ENCODE measurements around the gene NFIB. TPM values are rescaled to one million over a fixed set of nuclear protein-coding genes. Genes with fewer than 3 reads are reported as not detected.

The NFIB gene
- total RNA-seq, 1 experiment from 2014 or later: 14.3 TPM

- Mint-ChIP-seq H3K27me3 (ENCODE audit: low read depth) (no peaks in the 10 kb centered on the region), H3K27ac (no peak overlapping the region), H3K36me3 (ENCODE audit: insufficient read depth in 1 of 3, low read depth in 3 of 3) (no peaks in the 10 kb centered on the region), H3K4me1 (peaks cover 32 to 53% of the 10 kb centered on the region in 2 experiments), H3K9me3 (no peaks in the 10 kb centered on the region), H3K4me3 (no peak overlapping the region)
- no peak overlapping the region for H2BK120ac ChIP-seq (ENCODE audit: low read depth, low read length, poor library complexity, severe bottlenecking)
- H2BK12ac ChIP-seq (ENCODE audit: insufficient read length, low read depth, low read length): no peak overlapping the region
- no peak overlapping the region for H2BK5ac ChIP-seq (ENCODE audit: insufficient read length, low read length)
- no peaks in the 10 kb centered on the region for H3K79me2 ChIP-seq (ENCODE audit: insufficient read depth, low read length)
- peaks cover 13% of the 10 kb centered on the region; the same call in 1 of the 2 replicates for H3K4me1 ChIP-seq (ENCODE audit: insufficient read depth, low read length)
- no peak overlapping the region for H3K18ac ChIP-seq (ENCODE audit: insufficient read length, low read depth, low read length)
- no peak overlapping the region for H2AFZ ChIP-seq (ENCODE audit: low read length)
- no peak overlapping the region for H2AK5ac ChIP-seq (ENCODE audit: insufficient read length, low read length)
- H3K23ac ChIP-seq (ENCODE audit: insufficient read length, low read depth, low read length): no peak overlapping the region
- H3T11ph ChIP-seq (ENCODE audit: low read length): no peak overlapping the region
- DNase-seq: no peak
- no peaks in the 10 kb centered on the region for H3K23me2 ChIP-seq (ENCODE audit: insufficient read length, low read depth, low read length, poor library complexity, severe bottlenecking)
- H4K8ac ChIP-seq (replicated peaks; ENCODE audit: insufficient read length, low read depth, low read length): no peak overlapping the region
- no peaks in the 10 kb centered on the region for H3K79me1 ChIP-seq (ENCODE audit: insufficient read depth, low read depth, low read length, poor library complexity, severe bottlenecking)
- H3K4me2 ChIP-seq (ENCODE audit: insufficient read depth, insufficient read length, low read length): no peak overlapping the region
- no peak overlapping the region for H3K14ac ChIP-seq (ENCODE audit: insufficient read depth, low read length)
- no peak overlapping the region for H3K56ac ChIP-seq (ENCODE audit: insufficient read length, low read depth, low read length)
- no peak overlapping the region for H3K9ac ChIP-seq (ENCODE audit: extremely low read depth, insufficient read length, low read length)
- no peak overlapping the region for H2BK20ac ChIP-seq (ENCODE audit: low read depth, low read length, poor library complexity, severe bottlenecking)
- H2BK15ac ChIP-seq (ENCODE audit: low read depth, low read length): no peak overlapping the region
- no peak overlapping the region for H4K91ac ChIP-seq (ENCODE audit: insufficient read length, low read depth, low read length)
- no peaks in the 10 kb centered on the region for H4K20me1 ChIP-seq (ENCODE audit: control insufficient read depth, insufficient read depth, insufficient read length)
- H3K27ac ChIP-seq (ENCODE audit: insufficient read length, low read depth, low read length): no peak overlapping the region
- H4K5ac ChIP-seq (ENCODE audit: insufficient read length, low read depth, low read length): no peak overlapping the region
- H3K4ac ChIP-seq (ENCODE audit: low read depth, low read length): no peak overlapping the region
- TF ChIP-seq, protein P1, sequence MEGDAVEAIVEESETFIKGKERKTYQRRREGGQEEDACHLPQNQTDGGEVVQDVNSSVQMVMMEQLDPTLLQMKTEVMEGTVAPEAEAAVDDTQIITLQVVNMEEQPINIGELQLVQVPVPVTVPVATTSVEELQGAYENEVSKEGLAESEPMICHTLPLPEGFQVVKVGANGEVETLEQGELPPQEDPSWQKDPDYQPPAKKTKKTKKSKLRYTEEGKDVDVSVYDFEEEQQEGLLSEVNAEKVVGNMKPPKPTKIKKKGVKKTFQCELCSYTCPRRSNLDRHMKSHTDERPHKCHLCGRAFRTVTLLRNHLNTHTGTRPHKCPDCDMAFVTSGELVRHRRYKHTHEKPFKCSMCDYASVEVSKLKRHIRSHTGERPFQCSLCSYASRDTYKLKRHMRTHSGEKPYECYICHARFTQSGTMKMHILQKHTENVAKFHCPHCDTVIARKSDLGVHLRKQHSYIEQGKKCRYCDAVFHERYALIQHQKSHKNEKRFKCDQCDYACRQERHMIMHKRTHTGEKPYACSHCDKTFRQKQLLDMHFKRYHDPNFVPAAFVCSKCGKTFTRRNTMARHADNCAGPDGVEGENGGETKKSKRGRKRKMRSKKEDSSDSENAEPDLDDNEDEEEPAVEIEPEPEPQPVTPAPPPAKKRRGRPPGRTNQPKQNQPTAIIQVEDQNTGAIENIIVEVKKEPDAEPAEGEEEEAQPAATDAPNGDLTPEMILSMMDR (conservative IDR thresholded peaks at IDR 0.05): no peak
- no peaks in the 10 kb centered on the region for H3K9me3 ChIP-seq (ENCODE audit: control insufficient read depth, low read depth, low read length)
- H3K27me3 ChIP-seq (ENCODE audit: insufficient read depth, low read length): no peaks in the 10 kb centered on the region
These were observed 71.7 kb downstream of the NFIB start for GRCh38 chr9:14242150-14242805.

All from H9 (cell line).